H7 (cell line): ENCODE measurements around the gene WDR27. TPM values are rescaled to one million over a fixed set of nuclear protein-coding genes. Genes with fewer than 3 reads are reported as not detected.
"Not testable (repeated sequence)": the region's sequence is repeated elsewhere in the genome, so short reads cannot be mapped to it uniquely, and the experiment has no call there.

ENCODE experiments used
- DNase-seq: peaks from one replicate; pipeline ENCODE4 v3.0.0; 2012
- H3K27me3 ChIP-seq: 2 replicates; pipeline ENCODE4 v1.6.0; 2011; ENCODE audit warnings: mild to moderate bottlenecking, low read length; ENCODE audit not compliant: control insufficient read depth, insufficient read depth
- H3K36me3 ChIP-seq: replicated peaks from 2 replicates; pipeline ENCODE4 v1.5.1; 2011; ENCODE audit warnings: low read length; ENCODE audit not compliant: control insufficient read depth, insufficient read depth
- H3K4me3 ChIP-seq: 2 replicates; pipeline ENCODE4 v1.5.1; 2011; ENCODE audit warnings: low read depth, mild to moderate bottlenecking, control low read depth, low read length, moderate library complexity; ENCODE audit not compliant: insufficient read depth
- total RNA-seq: library from RNA; depleted of rRNA; stranded (reverse); fragments of >200 nt; shearing (Covaris generic); gene quantifications from 2 replicates; pipeline ENCODE4 v1.2.3, GENCODE V29; 2014

Gene WDR27
- total RNA-seq, 1 experiment from 2014 or later: 45.4 TPM

DNA sequence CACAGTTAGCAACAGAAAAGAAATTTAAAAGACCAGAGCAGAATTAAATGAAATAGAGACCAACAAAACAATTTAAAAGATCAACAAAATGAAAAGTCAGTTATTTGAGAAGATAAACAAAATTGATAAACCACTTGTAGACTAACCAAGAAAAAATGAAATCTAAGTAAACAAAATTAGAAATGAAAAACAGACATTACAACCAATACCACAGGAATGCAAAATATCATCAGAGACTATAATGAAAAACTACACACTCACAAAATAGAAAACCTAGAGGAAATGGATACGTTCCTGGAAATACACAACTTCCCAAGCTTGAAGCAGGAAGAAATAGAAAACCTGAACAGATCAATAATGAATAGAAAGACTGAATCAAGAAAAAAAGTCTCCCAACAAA, 97.8 kb downstream of the WDR27 start:
- Histone ChIP-seq H3K4me3 (no peak overlapping the region), H3K27me3 (no peaks in the 10 kb centered on the region), H3K36me3 (no peaks in the 10 kb centered on the region)
- no peak for DNase-seq

GRCh38 chr6:169601129-169601528, 100.7 kb downstream of the WDR27 start:
- H3K36me3 ChIP-seq, H3K4me3 ChIP-seq, DNase-seq, H3K27me3 ChIP-seq: not testable (repeated sequence)

GRCh38 chr6:169592558-169592957, 109.3 kb downstream of the WDR27 start:
- no peak for DNase-seq
- H3K4me3 ChIP-seq: no peak overlapping the region

GRCh38 chr6:169591616-169592015, 110.2 kb downstream of the WDR27 start:
- Histone ChIP-seq H3K36me3 (no peaks in the 10 kb centered on the region), H3K27me3 (no peaks in the 10 kb centered on the region), H3K4me3 (no peak overlapping the region)
- no peak for DNase-seq

More at GRCh38 chr6:169592558-169592957, 109.3 kb downstream of the WDR27 start:
- H3K36me3 ChIP-seq: no peaks in the 10 kb centered on the region
- H3K27me3 ChIP-seq: no peaks in the 10 kb centered on the region

DNA sequence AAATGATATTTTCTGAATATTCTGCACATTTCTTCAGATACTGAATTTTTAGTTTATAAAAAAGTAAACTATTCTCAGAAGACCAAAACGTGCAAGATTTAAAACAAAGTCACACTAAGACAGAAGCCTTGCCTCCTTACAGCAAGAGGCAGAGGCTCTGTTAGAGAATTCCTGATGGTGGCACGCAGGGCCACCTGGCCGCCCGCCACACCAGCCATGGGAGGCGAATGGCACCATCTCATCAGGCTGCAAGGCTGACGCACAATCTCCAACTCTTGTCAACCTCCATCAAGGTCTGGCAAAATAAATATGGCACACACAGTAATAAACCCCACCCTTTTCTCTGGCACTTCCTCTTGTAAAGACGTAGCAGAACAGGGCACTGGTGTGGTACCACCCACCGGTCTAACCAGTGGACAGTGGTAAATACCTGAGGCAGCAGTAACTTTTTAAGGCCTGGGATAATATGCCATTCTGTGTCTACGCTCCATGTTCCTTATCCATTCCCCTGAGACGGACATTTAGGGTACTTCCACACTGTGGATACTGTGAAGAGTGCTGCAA, 111.4 kb downstream of the WDR27 start:
- H3K36me3 ChIP-seq: no peaks in the 10 kb centered on the region
- no peak overlapping the region for H3K4me3 ChIP-seq
- DNase-seq: no peak
- no peaks in the 10 kb centered on the region for H3K27me3 ChIP-seq

GRCh38 chr6:169589699-169590257, 112.1 kb downstream of the WDR27 start:
- H3K27me3 ChIP-seq: no peaks in the 10 kb centered on the region
- no peak for DNase-seq
- no peaks in the 10 kb centered on the region for H3K36me3 ChIP-seq
- H3K4me3 ChIP-seq: no peak overlapping the region

- no peaks in the 10 kb centered on the region for H3K36me3 ChIP-seq
- DNase-seq: no peak
- no peak overlapping the region for H3K4me3 ChIP-seq
- H3K27me3 ChIP-seq: no peaks in the 10 kb centered on the region
These were observed 112.5 kb downstream of the WDR27 start for GRCh38 chr6:169589293-169589692.

DNA sequence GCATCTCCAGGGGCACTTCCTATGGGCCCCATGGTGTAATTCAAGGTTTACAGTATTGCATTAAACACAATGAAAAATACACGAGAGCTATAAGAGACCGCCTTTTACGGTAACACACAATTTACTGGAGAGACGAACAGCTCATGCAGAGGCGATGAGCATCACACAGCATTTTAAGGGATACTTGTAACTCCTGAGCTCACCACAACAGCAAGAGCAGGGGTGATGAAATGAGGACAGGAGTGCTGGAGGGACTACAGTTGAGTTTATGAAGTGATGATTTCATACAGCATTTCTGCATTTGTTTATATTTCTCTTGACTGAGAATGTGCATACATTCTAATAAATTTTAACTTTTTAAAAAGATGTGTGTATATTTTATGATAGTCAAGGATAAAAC, 113.9 kb downstream of the WDR27 start:
- no peaks in the 10 kb centered on the region for H3K36me3 ChIP-seq
- H3K4me3 ChIP-seq: no peak overlapping the region
- no peaks in the 10 kb centered on the region for H3K27me3 ChIP-seq
- no peak for DNase-seq

- no peak for DNase-seq
- H3K27me3 ChIP-seq: no peaks in the 10 kb centered on the region
- no peaks in the 10 kb centered on the region for H3K36me3 ChIP-seq
- H3K4me3 ChIP-seq: no peak overlapping the region
These were observed 117.8 kb downstream of the WDR27 start for GRCh38 chr6:169583886-169584541.

- no peaks in the 10 kb centered on the region for H3K36me3 ChIP-seq
- no peaks in the 10 kb centered on the region for H3K27me3 ChIP-seq
- no peak overlapping the region for H3K4me3 ChIP-seq
- no peak for DNase-seq
These were observed 122.3 kb downstream of the WDR27 start for GRCh38 chr6:169579407-169580111.

GRCh38 chr6:169577974-169578373, 123.9 kb downstream of the WDR27 start:
- no peak overlapping the region for H3K4me3 ChIP-seq
- no peak for DNase-seq
- no peaks in the 10 kb centered on the region for H3K27me3 ChIP-seq

GRCh38 chr6:169577236-169577635, 124.6 kb downstream of the WDR27 start:
- Histone ChIP-seq H3K4me3 (no peak overlapping the region), H3K27me3 (no peaks in the 10 kb centered on the region), H3K36me3 (no peaks in the 10 kb centered on the region)
- peak; percentile 50 for DNase-seq

More at GRCh38 chr6:169577974-169578373, 123.9 kb downstream of the WDR27 start:
- H3K36me3 ChIP-seq: no peaks in the 10 kb centered on the region

DNA sequence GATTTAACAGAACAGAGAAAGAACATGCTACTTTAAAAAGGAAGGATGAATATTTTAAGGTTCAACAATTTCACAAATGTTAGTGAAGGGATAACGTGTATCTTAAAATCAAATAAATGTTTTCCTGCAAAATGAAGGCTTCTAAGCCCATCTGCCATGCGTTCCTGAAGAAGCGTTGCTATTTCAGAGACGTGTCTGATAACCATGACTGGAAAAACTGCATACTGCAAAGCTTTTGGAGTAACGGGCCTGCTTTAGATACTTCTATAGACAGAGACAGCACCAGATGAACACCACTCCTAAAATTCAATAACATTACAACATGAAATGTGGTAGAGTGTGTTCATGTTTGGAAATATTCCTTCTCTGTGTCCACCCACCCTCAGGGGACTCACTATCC, 126.0 kb downstream of the WDR27 start:
- no peak for DNase-seq
- H3K36me3 ChIP-seq: no peaks in the 10 kb centered on the region
- no peaks in the 10 kb centered on the region for H3K27me3 ChIP-seq
- no peak overlapping the region for H3K4me3 ChIP-seq

DNA sequence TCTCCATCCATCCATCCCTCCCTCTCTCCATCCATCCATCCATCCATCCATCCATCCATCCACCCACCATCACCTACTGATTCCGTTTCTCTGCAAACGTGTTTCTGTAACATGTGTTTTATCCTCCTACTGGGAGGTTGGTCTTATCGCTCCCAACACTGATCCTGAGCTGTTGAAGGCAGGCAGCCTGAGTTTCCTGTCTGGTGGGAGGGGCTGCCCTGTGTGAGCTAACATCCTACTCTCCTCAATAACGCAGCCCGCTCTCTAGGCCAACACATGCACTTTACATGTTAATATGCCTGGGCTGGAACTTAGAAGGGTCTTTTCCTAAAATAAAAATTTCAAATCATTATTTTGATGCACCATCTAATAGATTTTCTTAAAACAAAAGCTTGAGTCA, 126.5 kb downstream of the WDR27 start:
- H3K4me3 ChIP-seq: no peak overlapping the region
- no peaks in the 10 kb centered on the region for H3K27me3 ChIP-seq
- H3K36me3 ChIP-seq: no peaks in the 10 kb centered on the region
- no peak for DNase-seq

DNA sequence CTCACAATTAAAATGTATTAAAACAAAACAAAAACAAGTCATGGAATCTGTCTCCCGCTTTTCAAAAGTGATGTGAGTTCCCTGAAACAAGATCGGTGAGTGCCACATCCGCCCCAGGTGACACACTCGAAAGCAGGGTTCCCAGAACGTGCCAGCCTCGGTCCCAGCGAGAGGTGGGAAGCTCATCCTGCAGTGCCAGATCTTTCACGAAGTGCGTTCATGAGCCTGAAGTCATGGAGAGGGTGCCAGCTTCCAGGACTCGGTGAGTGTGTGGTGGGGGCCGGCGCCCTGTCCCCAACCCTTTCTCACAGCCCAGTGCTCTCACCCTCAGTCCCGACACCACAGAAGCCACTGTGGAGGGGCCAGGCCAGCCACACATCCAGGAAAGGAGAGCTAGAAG, 127.4 kb downstream of the WDR27 start:
- no peaks in the 10 kb centered on the region for H3K27me3 ChIP-seq
- no peak for DNase-seq
- H3K4me3 ChIP-seq: no peak overlapping the region
- H3K36me3 ChIP-seq: no peaks in the 10 kb centered on the region
